ENCODE measurements around the gene KIF1B.
"Not testable (repeated sequence)": the region's sequence is repeated elsewhere in the genome, so short reads cannot be mapped to it uniquely, and the experiment has no call there.

GRCh38 chr1:10418741-10419140 lies 208.4 kb downstream of the KIF1B start:
- not testable (repeated sequence) for TF ChIP-seq CTCF (IDR thresholded peaks at IDR 0.05); EZH2 (IDR thresholded peaks at IDR 0.05; ENCODE audit: borderline replicate concordance, insufficient read depth, low read depth, low read length, poor library complexity, severe bottlenecking)

Measured in B cell (primary cell).